Hypothalamus (tissue), 51 donors: ENCODE results near the gene PPFIA1.
"Not testable (repeated sequence)": the region's sequence is repeated elsewhere in the genome, so short reads cannot be mapped to it uniquely, and the experiment has no call there.

ENCODE experiments used
- DNase-seq, 51 donors: peaks; one replicate each; lab custom pipeline; 2025; lab: John Stamatoyannopoulos, UW

Gene PPFIA1

DNA sequence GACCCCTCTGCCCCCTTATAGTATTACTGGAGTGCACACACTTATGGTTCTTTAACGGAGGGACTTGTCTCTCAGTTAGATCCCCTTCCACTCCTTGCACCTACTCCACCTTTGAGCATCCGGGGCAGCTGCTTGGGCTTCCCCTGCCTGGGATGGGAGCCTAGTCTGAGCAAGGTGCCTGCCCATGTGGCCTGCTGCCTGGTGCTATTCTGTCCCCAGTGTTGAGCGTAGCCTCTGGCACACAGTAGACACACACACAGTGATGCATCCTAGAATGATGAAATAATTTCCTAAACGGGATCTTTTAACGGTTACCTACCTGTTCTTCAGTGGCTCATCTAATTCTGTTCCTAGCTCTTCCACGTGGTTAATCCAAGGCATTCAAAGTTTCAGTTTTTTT lies 22.4 kb downstream of the PPFIA1 start:
- DNase-seq = peak in 5 of 51 donors; percentile 10 to 28 (median 14)

DNA sequence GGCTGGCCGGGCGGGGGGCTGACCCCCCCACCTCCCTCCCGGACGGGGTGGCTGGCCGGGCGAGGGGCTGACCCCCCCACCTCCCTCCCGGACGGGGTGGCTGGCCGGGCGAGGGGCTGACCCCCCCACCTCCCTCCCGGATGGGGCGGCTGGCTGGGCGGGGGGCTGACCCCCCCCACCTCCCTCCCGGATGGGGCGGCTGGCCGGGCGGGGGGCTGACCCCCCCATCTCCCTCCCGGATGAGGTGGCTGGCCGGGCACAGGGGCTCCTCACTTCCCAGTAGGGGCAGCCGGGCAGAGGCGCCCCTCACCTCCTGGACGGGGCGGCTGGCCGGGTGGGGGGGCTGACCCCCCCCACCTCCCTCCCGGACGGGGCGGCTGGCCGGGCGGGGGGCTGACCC lies 24.7 kb downstream of the PPFIA1 start:
- DNase-seq = not testable (repeated sequence)

DNA sequence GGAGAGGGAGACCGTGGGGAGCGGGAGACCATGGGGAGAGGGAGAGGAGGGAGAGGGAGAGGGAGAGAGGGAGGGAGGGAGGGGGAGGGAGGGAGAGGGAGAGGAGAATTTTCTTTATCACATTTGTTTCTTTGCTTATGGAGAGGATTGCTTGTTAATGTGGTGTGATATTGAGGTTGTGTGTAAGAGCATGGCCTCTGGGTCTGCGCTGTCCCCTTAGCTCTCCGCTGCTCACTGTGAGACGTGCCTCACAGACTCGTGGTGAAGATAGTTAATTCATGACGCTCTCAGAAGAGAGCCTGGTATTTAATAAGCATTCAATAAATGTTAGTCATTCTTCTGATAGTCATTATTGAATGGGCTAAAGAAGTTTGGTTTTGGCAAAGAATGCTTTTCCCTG lies 26.2 kb downstream of the PPFIA1 start:
- DNase-seq = no peak

DNA sequence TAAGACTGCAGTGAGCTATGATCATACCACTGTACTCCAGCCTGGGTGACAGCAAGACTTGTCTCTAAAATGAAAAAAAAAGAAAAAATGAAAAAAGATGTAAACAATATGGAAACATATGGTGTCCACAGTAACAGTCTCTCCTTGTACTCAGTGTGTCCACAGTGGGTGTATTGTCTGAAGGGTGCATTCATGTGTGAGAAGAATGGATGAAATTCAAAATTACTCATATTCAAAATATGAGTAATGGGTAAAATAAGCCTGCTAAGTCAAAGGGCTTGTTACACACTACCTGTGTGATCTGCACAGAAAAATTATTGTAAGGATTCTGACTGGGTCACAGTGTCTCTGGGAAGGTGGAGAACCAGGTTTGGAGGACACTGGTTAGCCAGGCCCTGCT lies 26.9 kb downstream of the PPFIA1 start:
- no peak for DNase-seq

DNA sequence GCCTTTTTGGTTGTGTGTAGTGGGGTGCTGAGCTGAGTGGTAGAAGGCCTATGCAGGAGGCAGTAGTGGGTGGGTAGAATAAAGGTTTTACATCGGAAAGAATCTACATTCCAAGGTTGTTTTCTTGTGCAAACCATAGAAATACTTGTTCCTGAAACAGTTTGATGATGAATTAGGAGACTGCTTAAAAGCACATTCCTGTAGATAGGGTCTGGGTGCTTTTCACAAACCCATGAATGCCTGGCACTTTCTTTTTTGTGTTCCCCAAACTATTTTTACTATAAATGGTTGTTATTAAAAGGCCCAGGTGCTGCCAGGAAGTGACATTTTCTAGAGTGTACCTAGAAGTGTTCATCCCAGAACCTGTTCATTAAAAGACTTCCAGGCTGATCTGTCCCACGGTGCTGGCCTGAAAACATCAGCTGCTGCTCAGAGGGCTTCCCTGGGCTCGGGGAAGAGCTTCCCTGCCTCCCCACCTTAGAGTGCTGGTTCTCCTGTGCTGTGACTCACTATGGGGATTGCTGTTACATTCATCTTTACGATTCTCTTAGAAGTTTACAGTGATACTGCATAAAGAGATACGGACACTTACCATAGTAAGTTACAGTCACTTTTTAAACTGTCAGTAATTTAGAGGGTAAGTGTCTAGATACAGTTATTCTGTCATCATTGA lies 27.9 kb downstream of the PPFIA1 start:
- no peak for DNase-seq

DNA sequence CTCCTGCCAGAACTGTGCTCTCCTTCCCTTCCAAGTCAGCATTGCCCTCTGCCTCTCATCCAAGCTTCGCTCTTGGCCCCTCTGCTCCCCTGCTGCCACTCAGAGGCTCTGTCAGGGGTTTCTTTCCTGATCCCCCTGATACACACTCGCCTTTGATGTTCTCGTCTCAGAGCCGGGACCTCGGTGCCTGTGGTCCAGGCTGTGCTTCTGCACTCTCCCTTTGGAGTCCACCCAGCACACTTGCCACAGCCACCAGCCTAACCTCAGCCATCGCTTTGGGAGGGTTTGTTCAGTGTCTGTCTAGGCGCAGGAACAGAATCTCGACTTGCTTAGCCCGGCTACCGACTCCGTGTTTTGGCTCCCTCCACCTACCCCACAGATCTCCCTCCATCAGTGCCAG lies 29.1 kb downstream of the PPFIA1 start:
- no peak for DNase-seq

DNA sequence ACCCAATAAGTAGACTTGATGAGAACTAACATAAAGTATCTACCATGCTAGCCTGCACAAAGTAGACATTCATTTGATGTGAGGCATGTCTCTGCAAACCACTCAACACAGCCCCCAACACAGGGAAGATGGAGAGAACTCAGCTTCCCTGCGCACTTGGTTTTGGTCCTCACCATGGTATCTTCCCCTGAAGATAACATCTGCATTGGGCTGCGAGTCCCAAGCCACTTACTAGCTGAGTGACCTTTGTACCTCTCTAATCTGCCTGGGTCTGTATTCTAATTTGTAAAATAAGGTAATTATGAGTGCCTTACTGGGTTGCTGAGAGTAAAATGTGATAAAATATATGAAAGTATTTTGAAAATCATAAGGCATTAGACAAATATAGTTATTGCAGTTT lies 30.7 kb downstream of the PPFIA1 start:
- DNase-seq = no peak

DNA sequence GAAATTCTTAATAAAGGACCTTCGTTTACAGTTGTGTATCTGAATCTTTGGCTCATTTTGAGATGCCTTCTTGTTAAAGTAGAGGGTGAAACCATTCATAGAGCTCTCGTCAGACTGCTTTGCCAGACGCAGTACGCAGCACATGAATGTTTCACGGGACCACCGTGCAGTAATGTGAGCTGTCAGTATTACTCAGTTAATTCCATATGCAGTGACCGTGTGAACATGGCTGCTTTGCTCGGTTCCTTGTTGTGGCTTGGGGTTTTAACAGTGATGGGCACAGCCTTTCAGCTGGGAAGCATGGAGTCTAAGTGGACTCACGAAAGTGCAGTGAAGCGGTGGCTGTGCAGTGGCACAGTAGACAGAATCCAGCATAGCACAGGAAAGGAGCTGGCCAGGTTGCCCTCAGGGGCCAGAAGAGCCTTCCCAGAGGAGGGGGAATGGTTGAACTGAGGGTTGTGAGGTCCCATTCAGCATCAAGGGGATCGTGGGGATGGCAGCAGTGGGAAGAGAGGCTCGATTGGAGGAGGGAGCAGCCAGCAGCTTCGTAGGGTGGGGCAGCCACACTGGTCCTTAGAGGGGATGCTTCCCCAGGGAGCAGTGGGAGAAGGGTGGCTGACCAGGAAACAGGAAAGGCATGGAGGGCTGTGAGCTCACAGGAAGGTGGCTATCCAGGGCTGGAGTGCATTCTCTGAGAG lies 31.4 kb downstream of the PPFIA1 start:
- DNase-seq = no peak

DNA sequence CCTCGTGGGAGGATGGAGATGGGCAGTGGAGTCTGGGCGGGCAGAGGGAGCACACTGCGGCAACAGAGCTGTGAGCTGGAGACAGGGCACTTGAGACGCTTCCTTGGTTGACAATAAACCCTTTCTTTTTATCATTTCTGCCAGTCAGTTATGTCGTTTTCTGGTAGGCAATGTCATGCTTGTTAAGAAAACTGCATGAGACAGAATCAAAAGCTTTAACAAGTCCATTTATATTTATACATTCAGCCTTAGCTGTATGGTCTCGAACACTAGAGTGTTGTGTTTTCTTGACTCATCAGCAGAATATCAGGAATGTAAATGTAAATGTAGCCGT lies 31.9 kb downstream of the PPFIA1 start:
- DNase-seq = no peak

DNA sequence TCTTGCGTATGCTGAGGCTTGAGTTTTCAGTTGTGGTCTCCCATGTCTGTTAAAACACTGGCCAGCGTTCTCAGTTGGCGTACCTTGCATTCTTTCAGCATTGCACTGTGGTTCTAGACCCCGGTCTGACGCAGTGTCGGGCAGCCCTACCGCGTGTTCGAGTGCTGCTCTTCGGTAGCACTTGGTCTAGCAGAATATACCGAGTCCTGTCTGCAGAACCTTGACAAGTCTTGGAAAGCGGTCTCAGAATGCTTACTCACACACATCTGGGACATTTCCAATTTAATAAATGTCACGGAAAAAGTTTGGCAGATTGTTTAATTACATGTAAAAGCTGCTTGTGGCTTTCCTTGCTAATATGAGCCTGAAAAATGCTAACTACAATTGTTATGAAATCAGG lies 32.6 kb downstream of the PPFIA1 start:
- DNase-seq = no peak

DNA sequence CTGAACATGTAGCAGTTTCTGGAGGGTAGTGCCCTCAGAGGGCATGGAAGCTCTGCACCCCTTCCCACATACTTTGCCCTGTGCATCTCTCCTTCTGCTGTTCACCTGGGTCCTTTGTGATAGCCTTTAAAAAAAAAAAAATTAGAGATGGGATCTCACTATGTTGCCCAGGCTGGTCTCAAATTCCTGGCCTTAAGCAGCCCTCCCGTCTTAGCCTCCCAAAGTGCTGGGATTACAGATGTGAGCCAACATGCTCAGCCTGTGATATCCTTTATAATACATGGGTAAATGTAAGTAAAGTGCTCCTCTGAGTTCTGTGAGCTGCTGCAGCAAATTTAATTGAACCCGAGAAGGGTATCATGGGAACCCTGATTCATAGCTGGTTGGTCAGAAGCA lies 33.7 kb downstream of the PPFIA1 start:
- no peak for DNase-seq

DNA sequence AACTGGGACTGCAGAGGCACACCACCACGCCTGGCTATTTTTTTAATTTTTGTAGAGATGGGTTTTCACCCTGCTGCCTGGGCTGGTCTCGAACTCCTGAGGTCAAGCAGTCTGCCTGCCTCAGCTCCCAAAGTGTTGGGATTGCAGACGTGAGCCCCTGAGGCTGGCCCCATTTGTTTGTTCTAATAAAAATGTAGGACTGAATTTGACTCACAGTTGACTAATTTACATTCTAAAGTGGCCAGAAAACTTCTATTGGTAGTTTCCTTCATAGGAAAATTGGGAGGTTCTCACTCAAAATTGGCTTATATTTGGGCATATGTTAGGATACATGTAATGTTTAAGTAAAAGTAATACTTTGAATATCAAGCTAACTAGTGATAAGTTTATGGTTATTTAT lies 35.0 kb downstream of the PPFIA1 start:
- no peak for DNase-seq

DNA sequence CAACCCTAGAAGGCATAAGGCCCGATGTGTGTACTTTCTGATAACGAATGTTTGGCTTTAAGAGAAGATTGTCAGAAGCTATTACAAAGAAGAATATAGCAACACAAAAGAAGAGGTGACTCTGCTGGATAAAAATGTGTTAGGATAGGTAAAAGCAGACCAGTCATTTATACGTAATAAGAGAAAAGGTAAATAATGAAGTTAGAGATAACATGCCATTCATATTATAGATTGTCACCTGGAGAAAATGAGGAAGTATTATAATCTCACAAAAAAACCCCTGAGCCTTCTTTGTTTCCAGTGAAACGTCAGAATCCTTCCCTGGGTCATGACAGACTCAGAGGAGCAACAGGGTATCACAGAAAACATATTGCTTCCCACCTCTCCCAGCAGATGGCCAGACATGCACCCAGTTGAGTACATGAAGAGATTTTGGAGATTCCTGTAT lies 36.1 kb downstream of the PPFIA1 start:
- no peak for DNase-seq

DNA sequence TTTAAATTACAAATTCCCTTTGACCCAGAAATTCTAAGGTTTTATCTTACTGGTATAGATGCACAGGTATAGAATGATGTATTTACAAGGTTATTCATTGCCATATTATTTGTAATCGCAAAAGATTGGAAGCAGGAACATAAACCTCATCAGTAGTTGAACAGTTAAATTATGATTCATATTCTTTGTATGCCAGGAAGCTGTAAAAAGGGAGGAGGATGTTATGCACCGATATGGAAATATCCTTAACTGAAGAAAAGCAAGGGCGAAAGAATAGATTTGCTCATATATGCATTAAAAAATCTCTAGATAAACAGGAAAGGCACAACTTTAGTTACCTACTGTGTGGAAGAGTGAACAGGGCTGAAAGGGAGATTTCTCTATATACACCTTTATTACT lies 36.7 kb downstream of the PPFIA1 start:
- DNase-seq = no peak

DNA sequence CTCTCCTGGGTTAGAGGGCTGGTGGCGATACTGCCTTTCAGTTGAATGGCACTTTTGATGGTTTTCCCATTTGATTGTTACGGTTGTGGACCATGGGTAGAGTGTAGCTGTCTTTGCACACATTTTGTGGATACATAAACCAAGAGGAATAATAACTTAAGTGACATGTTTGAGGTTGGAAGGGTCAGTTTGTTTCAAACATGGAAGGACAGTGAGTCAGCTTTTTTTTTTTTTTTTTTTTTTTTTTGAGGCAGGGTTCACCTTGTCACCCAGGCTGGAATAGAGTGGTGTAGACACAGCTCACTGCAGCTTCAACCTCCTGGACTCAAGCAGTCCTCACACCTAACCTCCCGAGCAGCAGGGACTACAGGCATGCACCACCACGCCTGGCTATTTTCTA lies 41.1 kb downstream of the PPFIA1 start:
- DNase-seq = no peak

DNA sequence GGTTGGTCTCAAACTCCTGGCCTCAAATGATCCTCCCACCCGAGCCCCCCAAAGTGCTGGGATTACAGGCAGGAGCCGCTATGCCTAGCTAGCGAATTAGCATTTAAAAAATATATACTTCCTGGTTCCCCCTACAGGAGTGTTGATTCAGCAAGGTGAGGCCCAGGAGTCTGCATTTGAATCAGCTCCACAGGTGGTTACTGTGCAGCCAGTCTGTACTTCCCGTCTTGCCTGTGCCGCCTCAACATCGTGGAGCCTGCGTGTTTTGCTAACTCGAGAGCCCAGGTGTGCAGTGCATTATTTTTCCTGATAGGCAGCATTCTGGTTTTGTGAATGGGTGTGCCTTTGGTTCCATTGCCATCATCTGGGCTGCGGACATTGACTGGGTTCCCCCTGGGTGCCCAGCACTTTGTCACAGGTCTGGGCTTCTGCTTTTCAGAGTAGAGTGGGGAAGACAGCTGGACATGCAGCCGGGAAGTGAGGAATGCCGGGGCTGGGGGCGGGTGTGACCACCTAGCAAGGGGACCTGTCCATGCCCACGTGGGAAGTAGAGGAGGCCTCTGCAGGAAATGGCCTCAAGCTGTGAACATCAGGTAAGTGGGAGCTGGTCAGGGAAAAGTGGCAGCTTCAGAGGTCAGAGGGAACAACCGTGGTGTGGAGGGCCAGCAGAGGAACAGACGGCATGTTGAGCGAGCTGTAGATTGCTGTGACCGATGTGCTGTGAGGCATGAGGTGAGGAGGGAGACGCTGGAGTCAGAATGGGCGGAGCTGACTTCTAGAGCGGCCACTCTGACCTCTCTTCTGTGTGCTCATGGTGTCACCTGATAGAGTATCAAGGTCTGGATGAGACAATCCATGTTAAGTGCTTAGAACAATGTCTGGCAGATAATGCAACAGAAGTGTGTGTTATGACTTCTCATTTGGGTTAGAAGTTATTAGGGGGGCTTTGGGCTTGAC lies 42.2 kb downstream of the PPFIA1 start:
- DNase-seq = no peak

DNA sequence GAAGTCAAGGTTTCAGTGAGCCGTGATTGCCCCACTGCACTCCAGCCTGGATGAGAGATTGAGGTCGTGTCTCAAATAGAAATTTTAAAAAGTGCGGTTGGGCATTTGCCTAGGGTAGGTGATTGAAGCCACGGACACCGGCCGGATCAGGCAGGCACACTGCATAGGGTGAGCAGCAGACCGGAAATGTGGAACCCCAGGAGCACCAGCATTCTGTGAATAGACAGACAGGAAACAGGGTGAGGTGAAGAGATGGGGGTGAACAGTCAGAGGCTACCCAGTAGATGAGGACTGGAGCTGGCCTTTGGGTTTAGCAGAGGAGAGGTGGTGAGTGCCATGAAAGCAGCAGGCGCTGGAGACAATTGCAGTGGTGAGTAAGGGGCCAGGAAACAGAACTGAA lies 43.5 kb downstream of the PPFIA1 start:
- DNase-seq = no peak

DNA sequence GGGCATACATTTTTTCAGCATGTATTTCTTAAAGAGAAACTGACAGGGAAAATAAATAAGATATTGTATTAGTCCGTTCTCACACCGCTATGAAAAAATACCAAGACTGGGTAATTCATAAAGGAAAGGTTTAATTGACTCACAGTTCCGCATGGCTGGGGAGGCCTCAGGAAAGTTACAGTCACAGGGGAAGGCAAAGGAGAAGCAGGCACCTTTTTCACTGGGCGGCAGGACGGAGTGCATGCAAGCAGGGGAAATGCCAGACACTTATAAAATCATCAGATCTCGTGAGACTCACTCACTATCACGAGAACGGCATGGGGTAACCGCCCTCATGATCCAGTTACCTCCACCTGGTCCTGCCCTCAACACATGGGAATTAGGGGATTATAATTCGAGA lies 44.2 kb downstream of the PPFIA1 start:
- DNase-seq = no peak

DNA sequence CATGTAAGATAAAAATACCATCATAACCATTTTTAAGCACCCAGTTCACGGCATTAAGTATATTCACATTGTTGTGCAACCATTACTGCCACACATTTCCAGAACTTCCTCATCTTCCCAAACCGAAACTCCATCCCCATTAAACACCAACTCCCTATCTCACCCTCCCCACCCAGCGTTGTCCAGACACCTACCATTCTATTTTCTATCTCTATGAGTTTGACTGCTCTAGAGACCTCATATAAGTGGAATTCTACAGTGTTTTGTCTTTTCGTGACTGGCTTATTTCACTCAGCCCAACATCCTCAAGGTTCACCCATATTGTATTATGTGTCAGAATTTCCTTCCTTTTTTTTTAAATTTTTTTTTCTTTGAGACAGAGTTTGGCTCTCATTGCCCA lies 45.2 kb downstream of the PPFIA1 start:
- no peak for DNase-seq

DNA sequence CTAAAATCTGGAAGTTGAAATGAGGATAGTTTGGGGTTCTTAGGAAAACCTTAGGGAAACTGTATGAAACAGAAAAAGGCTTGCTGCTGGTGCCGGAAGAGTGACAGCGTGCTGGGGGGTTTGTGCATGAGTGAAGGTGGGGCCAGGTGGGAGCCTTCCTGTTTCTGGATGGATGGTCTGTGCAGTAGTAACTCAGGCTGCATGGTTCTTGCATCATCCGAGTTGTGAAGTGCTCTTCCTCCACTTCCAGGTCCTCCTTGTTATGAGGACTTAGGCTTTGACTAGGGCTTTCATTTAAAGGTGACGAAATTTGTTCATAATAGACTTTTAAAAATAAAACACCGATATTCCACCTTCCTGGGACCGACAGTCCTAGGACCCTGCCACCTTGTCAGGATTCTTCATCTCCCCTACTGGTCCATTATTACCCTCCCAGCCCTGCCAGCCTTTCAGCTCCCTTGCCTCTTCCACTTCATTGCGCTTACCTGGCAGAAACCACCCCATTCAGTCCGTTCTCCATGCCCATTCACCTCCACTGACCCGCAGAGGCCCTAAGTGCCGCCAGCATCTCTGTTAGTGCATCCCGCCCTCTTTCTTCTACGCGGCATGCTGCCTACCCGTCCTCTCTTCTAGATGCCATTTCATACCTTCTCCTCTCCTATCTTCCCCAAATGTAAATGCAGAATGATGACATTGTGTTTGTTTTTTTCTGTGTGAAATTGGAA lies 47.3 kb downstream of the PPFIA1 start:
- DNase-seq = no peak
